Peyer's patch (tissue), 4 donors: ENCODE results near the gene TEC. TPM values are rescaled to one million over a fixed set of nuclear protein-coding genes. Genes with fewer than 3 reads are reported as not detected.

Experiments used
- DNase-seq, 3 donors: peaks; one replicate each; pipeline ENCODE4 v3.0.0-alpha.2; 2017 to 2019
- H3K27ac ChIP-seq, 4 donors: fragments of 200-600 bp; sonication (generic); one replicate each; pipeline ENCODE4 v1.5.1; 2016 to 2019
- H3K27me3 ChIP-seq, 2 donors: fragments of 200-600 bp; sonication (generic); one replicate each; pipeline ENCODE4 v1.5.1; 2019
- H3K36me3 ChIP-seq, 3 donors: fragments of 200-600 bp; sonication (generic); one replicate each; pipeline ENCODE4 v1.5.1; 2016 to 2019
- H3K4me1 ChIP-seq, 4 donors: fragments of 200-600 bp; sonication (generic); one replicate each; pipeline ENCODE4 v1.5.1; 2016 to 2019
- H3K4me3 ChIP-seq, 4 donors: fragments of 200-600 bp; sonication (generic); 1 replicate in 3 of 4; 2 replicates in 1 of 4; pipeline ENCODE4 v1.5.1; 2016 to 2019; ENCODE audit warnings: mild to moderate bottlenecking in 1 of 4
- H3K9me3 ChIP-seq, 4 donors: fragments of 200-600 bp; sonication (generic); one replicate each; pipeline ENCODE4 v1.5.1; 2016 to 2019; ENCODE audit warnings: mild to moderate bottlenecking in 1 of 4
- CTCF ChIP-seq, 6 experiments: fragments of 450-650 bp in 4 of 6; fragments of 200-600 bp in 2 of 6; sonication (generic) in 1 of 6; IDR thresholded peaks; one replicate each; pipeline ENCODE4 v1.5.1; 2017 to 2019; ENCODE audit warnings: antibody characterized with exemption in 6 of 6, mild to moderate bottlenecking in 3 of 6, moderate library complexity in 1 of 6
- POLR2A ChIP-seq, 2 donors: fragments of 450-650 bp; IDR thresholded peaks; one replicate each; pipeline ENCODE4 v1.5.1; 2017; ENCODE audit warnings: antibody characterized with exemption in 2 of 2, mild to moderate bottlenecking in 2 of 2, moderate library complexity in 2 of 2
- total RNA-seq, 4 donors: library from RNA; depleted of rRNA; stranded (reverse); fragments of >200 nt; gene quantifications; one replicate each; pipeline ENCODE4 v1.1.0, GENCODE V29; 2016

The TEC gene
- total RNA-seq, 4 donors from 2014 or later: 5.3 to 13.0 (median 10.2) TPM

GRCh38 chr4:48109413-48110263 is 160.0 kb downstream of the TEC start:
- H3K36me3 ChIP-seq: no peaks in the 10 kb centered on the region
- H3K4me1 ChIP-seq: no peaks in the 10 kb centered on the region
- DNase-seq: no peak
- TF ChIP-seq CTCF (IDR thresholded peaks at IDR 0.05) (peak; percentile 28 to 73 (median 60)), POLR2A (IDR thresholded peaks at IDR 0.05) (no peak)
- H3K4me3 ChIP-seq: no peak overlapping the region
- H3K27me3 ChIP-seq: no peaks in the 10 kb centered on the region
- no peak overlapping the region for H3K27ac ChIP-seq
- no peaks in the 10 kb centered on the region for H3K9me3 ChIP-seq

- no peak overlapping the region for H3K4me3 ChIP-seq
- no peaks in the 10 kb centered on the region for H3K27me3 ChIP-seq
- no peaks in the 10 kb centered on the region for H3K4me1 ChIP-seq
- H3K27ac ChIP-seq: no peak overlapping the region
- H3K9me3 ChIP-seq: no peaks in the 10 kb centered on the region
- H3K36me3 ChIP-seq: no peaks in the 10 kb centered on the region
- TF ChIP-seq CTCF (IDR thresholded peaks at IDR 0.05): no peak
- TF ChIP-seq POLR2A (IDR thresholded peaks at IDR 0.05): no peak
- DNase-seq: no peak
Observed at GRCh38 chr4:48108309-48109073, 161.1 kb downstream of the TEC start.

- Histone ChIP-seq H3K36me3 (no peaks in the 10 kb centered on the region), H3K4me3 (no peak overlapping the region), H3K27ac (no peak overlapping the region), H3K27me3 (no peaks in the 10 kb centered on the region), H3K4me1 (no peaks in the 10 kb centered on the region), H3K9me3 (no peaks in the 10 kb centered on the region)
- DNase-seq: no peak
- TF ChIP-seq CTCF (IDR thresholded peaks at IDR 0.05): no peak
- no peak for TF ChIP-seq POLR2A (IDR thresholded peaks at IDR 0.05)
Observed at GRCh38 chr4:48105230-48105629, 164.4 kb downstream of the TEC start.

- Histone ChIP-seq H3K27ac (no peak overlapping the region), H3K27me3 (no peaks in the 10 kb centered on the region), H3K4me1 (no peaks in the 10 kb centered on the region), H3K36me3 (no peaks in the 10 kb centered on the region), H3K4me3 (no peak overlapping the region), H3K9me3 (no peaks in the 10 kb centered on the region)
- DNase-seq: no peak
- TF ChIP-seq POLR2A (IDR thresholded peaks at IDR 0.05) (no peak), CTCF (IDR thresholded peaks at IDR 0.05) (no peak)
Observed at GRCh38 chr4:48103483-48104139, 166.0 kb downstream of the TEC start.

GRCh38 chr4:48102303-48102702 is 167.3 kb downstream of the TEC start:
- Histone ChIP-seq H3K4me3 (no peak overlapping the region), H3K27me3 (no peaks in the 10 kb centered on the region), H3K4me1 (no peaks in the 10 kb centered on the region), H3K9me3 (no peaks in the 10 kb centered on the region), H3K36me3 (no peaks in the 10 kb centered on the region), H3K27ac (no peak overlapping the region)
- TF ChIP-seq CTCF (IDR thresholded peaks at IDR 0.05): peak in 2 of 6 experiments; percentile 2 to 6
- TF ChIP-seq POLR2A (IDR thresholded peaks at IDR 0.05): no peak
- DNase-seq: no peak
